OCI-LY3 (cell line): Measurements from ENCODE around the gene TOP1.
A peak's percentile ranks its signal among the peaks of the same experiment; 100 is the strongest.

Experiments used
- H2AFZ ChIP-seq: fragments of 200-600, 300-600 bp; shearing (Covaris generic); 2 replicates; pipeline ENCODE4 v1.6.0; 2014; ENCODE audit warnings: antibody characterized with exemption, low read depth, low read length
- H3K27ac ChIP-seq: fragments of 200-600, 300-600 bp; sonication (generic); 2 replicates; pipeline ENCODE4 v1.5.1; 2014; ENCODE audit warnings: mild to moderate bottlenecking, low read length, moderate library complexity, mixed read lengths
- H3K27me3 ChIP-seq: fragments of 200-600, 300-600 bp; sonication (generic); 2 replicates; pipeline ENCODE4 v1.6.1; 2014; ENCODE audit warnings: low read depth, low read length, mixed read lengths
- H3K36me3 ChIP-seq: fragments of 200-600, 300-600 bp; sonication (generic); replicated peaks from 2 replicates; pipeline ENCODE3; 2014; ENCODE audit warnings: low read depth, low read length, mixed read lengths
- H3K4me1 ChIP-seq: fragments of 300-600, 200-600 bp; sonication (generic); 2 replicates; pipeline ENCODE4 v1.6.1; 2014; ENCODE audit warnings: low read length, mixed read lengths
- H3K4me2 ChIP-seq: fragments of 200-600, 300-600 bp; sonication (generic); 2 replicates; pipeline ENCODE4 v1.6.1; 2014; ENCODE audit warnings: low read length, mixed read lengths
- H3K4me3 ChIP-seq: fragments of 300-600, 200-600 bp; sonication (generic); 2 replicates; pipeline ENCODE4 v1.5.1; 2014; ENCODE audit warnings: antibody characterized with exemption, mild to moderate bottlenecking, low read length, moderate library complexity
- H3K79me2 ChIP-seq: fragments of 300-600, 200-600 bp; shearing (Covaris generic); 2 replicates; pipeline ENCODE4 v1.6.1; 2014; ENCODE audit warnings: mild to moderate bottlenecking, low read length, mixed read lengths
- H3K9ac ChIP-seq: fragments of 300-600, 200-600 bp; shearing (Covaris generic); 2 replicates; pipeline ENCODE4 v1.6.0; 2014; ENCODE audit warnings: mild to moderate bottlenecking, low read length, moderate library complexity
- H3K9me3 ChIP-seq: fragments of 200-600, 300-600 bp; shearing (Covaris generic); 2 replicates; pipeline ENCODE4 v1.6.1; 2014; ENCODE audit warnings: low read length, mixed read lengths; ENCODE audit not compliant: insufficient read depth
- H4K20me1 ChIP-seq: fragments of 200-600, 300-600 bp; sonication (generic); 2 replicates; pipeline ENCODE4 v1.6.1; 2016; ENCODE audit warnings: low read length, mixed read lengths; ENCODE audit not compliant: insufficient read depth
- CTCF ChIP-seq: fragments of 200-600, 300-600 bp; sonication (generic); IDR thresholded peaks from 2 replicates; pipeline ENCODE4 v1.5.1; 2014; ENCODE audit warnings: antibody characterized with exemption, low read length, low read depth
- EZH2phosphoT487 ChIP-seq: fragments of 200-600 bp; shearing (Covaris generic); IDR thresholded peaks from 2 replicates; pipeline ENCODE4 v1.6.1; 2018; ENCODE audit warnings: antibody characterized with exemption, mixed run types, low read depth

TOP1 gene

GRCh38 chr20:40990542-40991120, 38.0 kb upstream of the TOP1 start:
- Histone ChIP-seq H3K27ac (peak overlapping the region; percentile 92), H2AFZ (peak overlapping the region; percentile 80)

DNA sequence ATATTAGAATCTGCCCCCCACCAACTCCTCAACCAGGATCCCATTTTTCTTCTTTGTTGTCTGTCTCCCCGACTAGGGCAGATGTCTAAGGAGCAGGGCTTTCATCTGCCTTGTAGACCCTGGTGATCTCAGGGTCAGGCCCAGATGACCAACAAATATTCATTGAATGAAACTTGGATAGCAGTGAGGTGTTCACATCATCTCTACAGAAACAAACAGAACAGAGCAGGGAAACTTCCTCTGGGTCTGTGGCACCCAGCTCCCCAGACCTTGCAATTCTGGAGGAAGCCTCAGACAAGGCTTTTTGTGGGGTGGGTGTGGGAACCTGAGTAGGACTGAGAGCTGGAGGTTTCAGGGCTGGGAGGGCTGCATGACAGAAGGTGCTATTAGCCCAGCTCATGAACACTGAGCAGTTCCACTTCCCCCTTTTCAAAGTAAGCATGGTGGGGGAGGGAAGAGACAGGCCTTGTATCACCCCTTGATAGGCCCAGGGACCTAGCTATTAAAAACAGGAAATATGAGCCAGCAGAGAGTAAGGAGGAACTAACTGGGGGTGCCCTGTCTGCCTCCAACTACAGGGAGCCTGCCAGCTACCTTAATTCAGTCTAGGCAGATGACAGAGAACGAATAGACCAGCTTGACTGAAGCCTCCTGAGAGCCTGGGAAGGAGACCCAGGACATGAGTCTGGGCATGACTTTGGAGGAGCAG, 37.3 kb upstream of the TOP1 start:
- Histone ChIP-seq H3K9ac (peak overlapping the region; percentile 89), H3K9me3 (no peaks in the 10 kb centered on the region), H2AFZ (no peak overlapping the region; the same call in 1 of the 2 replicates), H3K4me1 (peaks cover 42% of the 10 kb centered on the region), H3K27ac (peak overlapping the region; percentile 92), H3K27me3 (no peaks in the 10 kb centered on the region), H3K36me3 (no peaks in the 10 kb centered on the region), H3K4me3 (peak overlapping the region; percentile 63), H4K20me1 (no peaks in the 10 kb centered on the region), H3K79me2 (0 out of 2 replicates have a peak, but pooled peaks cover 5% of the 10 kb centered on the region), H3K4me2 (peak overlapping the region; percentile 84)
- no peak for TF ChIP-seq CTCF
- TF ChIP-seq EZH2phosphoT487 = no peak

More at GRCh38 chr20:40990542-40991120, 38.0 kb upstream of the TOP1 start:
- 0 out of 2 replicates have a peak, but pooled peaks cover 5% of the 10 kb centered on the region for H3K79me2 ChIP-seq
- H3K9me3 ChIP-seq = no peaks in the 10 kb centered on the region
- H3K4me3 ChIP-seq = peak overlapping the region; percentile 63
- peak overlapping the region; percentile 89 for H3K9ac ChIP-seq
- H4K20me1 ChIP-seq = no peaks in the 10 kb centered on the region
- no peaks in the 10 kb centered on the region for H3K36me3 ChIP-seq
- H3K4me2 ChIP-seq = peak overlapping the region; percentile 84
- no peaks in the 10 kb centered on the region for H3K27me3 ChIP-seq
- peak; percentile 97 for TF ChIP-seq CTCF
- TF ChIP-seq EZH2phosphoT487 = no peak
- peaks cover 44% of the 10 kb centered on the region for H3K4me1 ChIP-seq

GRCh38 chr20:40992349-40993113, 36.1 kb upstream of the TOP1 start:
- TF ChIP-seq EZH2phosphoT487 (no peak), CTCF (no peak)
- H3K4me2 ChIP-seq = peak overlapping the region; percentile 83

More at GRCh38 chr20:40992349-40993113, 36.1 kb upstream of the TOP1 start:
- H3K4me3 ChIP-seq = peak overlapping the region; percentile 62
- H3K27ac ChIP-seq = peak overlapping the region; percentile 92
- no peaks in the 10 kb centered on the region for H3K36me3 ChIP-seq
- no peaks in the 10 kb centered on the region for H3K9me3 ChIP-seq
- H3K9ac ChIP-seq = peak overlapping the region; percentile 81
- peaks cover 30% of the 10 kb centered on the region for H3K4me1 ChIP-seq
- H4K20me1 ChIP-seq = no peaks in the 10 kb centered on the region
- H3K79me2 ChIP-seq = 0 out of 2 replicates have a peak, but pooled peaks cover 5% of the 10 kb centered on the region
- H3K27me3 ChIP-seq = no peaks in the 10 kb centered on the region
- no peak overlapping the region for H2AFZ ChIP-seq
